WTC11 (cell line): ENCODE measurements around the gene LRRC2. TPM values are rescaled to one million over a fixed set of nuclear protein-coding genes. Genes with fewer than 3 reads are reported as not detected.

Source experiments
- ATAC-seq: fragments of 200-7000 bp; cut with Tn5 transposase; 2 replicates; pipeline ENCODE4 v1.10.0; 2021; ENCODE audit warnings: mild to moderate bottlenecking, moderate library complexity
- CTCF ChIA-PET: fragments of 300-600 bp; sonication (Branson Sonifier 250); formaldehyde crosslinking; loops from one replicate; lab custom pipeline; 2021; ENCODE audit warnings: antibody characterized with exemption; lab: Charles Lee
- POLR2A ChIA-PET: fragments of 350-600 bp; sonication (Branson Sonifier 250); formaldehyde crosslinking; loops from one replicate; lab custom pipeline; 2021; ENCODE audit warnings: antibody characterized with exemption; lab: Charles Lee
- DNase-seq: peaks from one replicate; pipeline ENCODE4 v3.0.0; 2021; ENCODE audit warnings: low spot score
- H3K27ac Mint-ChIP-seq: 2 replicates; pipeline ENCODE4 v1.8.0; 2021; ENCODE audit warnings: mixed read lengths
- H3K27me3 Mint-ChIP-seq: 2 replicates; pipeline ENCODE4 v1.8.0; 2021; ENCODE audit warnings: low read depth, mild to moderate bottlenecking, moderate library complexity, mixed read lengths
- H3K36me3 Mint-ChIP-seq: 2 replicates; pipeline ENCODE4 v1.8.0; 2021; ENCODE audit warnings: mixed read lengths
- H3K4me1 Mint-ChIP-seq: 2 replicates; pipeline ENCODE4 v1.8.0; 2022; ENCODE audit warnings: mixed read lengths
- H3K4me3 Mint-ChIP-seq: 2 replicates; pipeline ENCODE4 v1.8.0; 2021; ENCODE audit warnings: mild to moderate bottlenecking, moderate library complexity, mixed read lengths
- H3K9me3 Mint-ChIP-seq: 2 replicates; pipeline ENCODE4 v1.8.0; 2021; ENCODE audit warnings: mixed read lengths
- ATF1 ChIP-seq: sonication (generic); formaldehyde crosslinking; IDR thresholded peaks from 2 replicates; pipeline ENCODE4 v1.8.1; 2023; ENCODE audit warnings: mild to moderate bottlenecking, moderate library complexity, missing genetic modification reagents
- CBFB ChIP-seq: sonication (generic); formaldehyde crosslinking; IDR thresholded peaks from 2 replicates; pipeline ENCODE4 v1.8.1; 2022; ENCODE audit warnings: mild to moderate bottlenecking, low read depth, missing genetic modification reagents
- JUN ChIP-seq: sonication (generic); formaldehyde crosslinking; IDR thresholded peaks from 2 replicates; pipeline ENCODE4 v1.8.0; 2023; ENCODE audit warnings: mild to moderate bottlenecking, missing genetic modification reagents
- MXD4 ChIP-seq: fragments of 250-450 bp; sonication (Bioruptor Pico); IDR thresholded peaks from 2 replicates; pipeline ENCODE4 v1.8.0; 2021; ENCODE audit warnings: mild to moderate bottlenecking, moderate library complexity, borderline replicate concordance
- NFATC4 ChIP-seq: fragments of 250-450 bp; sonication (Bioruptor Pico); IDR thresholded peaks from 2 replicates; pipeline ENCODE4 v1.9.0; 2021; ENCODE audit warnings: mild to moderate bottlenecking
- NFE2L1 ChIP-seq: sonication (generic); formaldehyde crosslinking; IDR thresholded peaks from 2 replicates; pipeline ENCODE4 v1.8.1; 2023; ENCODE audit warnings: missing genetic modification reagents
- NR1H2 ChIP-seq: sonication (generic); formaldehyde crosslinking; IDR thresholded peaks from 2 replicates; pipeline ENCODE4 v1.9.0; 2021; ENCODE audit warnings: mild to moderate bottlenecking, moderate library complexity, missing genetic modification reagents
- SOX15 ChIP-seq: fragments of 250-450 bp; sonication (Bioruptor Pico); IDR thresholded peaks from 2 replicates; pipeline ENCODE4 v1.9.0; 2021; ENCODE audit warnings: mild to moderate bottlenecking
- TP53 ChIP-seq: sonication (generic); formaldehyde crosslinking; IDR thresholded peaks from 2 replicates; pipeline ENCODE4 v1.8.1; 2023; ENCODE audit warnings: mild to moderate bottlenecking, missing genetic modification reagents
- ZBTB21 ChIP-seq: sonication (generic); formaldehyde crosslinking; IDR thresholded peaks from 2 replicates; pipeline ENCODE4 v1.8.1; 2023; ENCODE audit warnings: mild to moderate bottlenecking, missing genetic modification reagents, borderline replicate concordance
- ZNF671 ChIP-seq: fragments of 250-450 bp; sonication (Bioruptor Pico); IDR thresholded peaks from 2 replicates; pipeline ENCODE4 v1.8.0; 2021; ENCODE audit warnings: mild to moderate bottlenecking
- total RNA-seq: library from RNA; stranded (reverse); gene quantifications from 3 replicates; pipeline ENCODE4 v1.2.3, GENCODE V29; 2021
- TF ChIP-seq, protein P1 (sequence below): fragments of 200-600 bp; IDR thresholded peaks from 2 replicates; pipeline ENCODE4 v1.8.0; 2022; ENCODE audit warnings: antibody characterized with exemption
- TF ChIP-seq, protein P2 (sequence below): sonication (generic); formaldehyde crosslinking; IDR thresholded peaks from 2 replicates; pipeline ENCODE4 v1.8.1; 2023; ENCODE audit warnings: mild to moderate bottlenecking, missing genetic modification reagents, borderline replicate concordance
- TF ChIP-seq, protein P3 (sequence below): sonication (generic); formaldehyde crosslinking; IDR thresholded peaks from 2 replicates; pipeline ENCODE4 v1.8.0; 2022; ENCODE audit warnings: missing genetic modification reagents
- TF ChIP-seq, protein P4 (sequence below): sonication (generic); formaldehyde crosslinking; IDR thresholded peaks from 2 replicates; pipeline ENCODE4 v1.8.0; 2022; ENCODE audit warnings: mild to moderate bottlenecking, missing genetic modification reagents
- TF ChIP-seq, protein P5 (sequence below): sonication (generic); formaldehyde crosslinking; IDR thresholded peaks from 2 replicates; pipeline ENCODE4 v1.8.1; 2022; ENCODE audit warnings: mild to moderate bottlenecking, moderate library complexity, missing genetic modification reagents

The LRRC2 gene
- total RNA-seq, 1 experiment from 2014 or later = 4.9 TPM

DNA sequence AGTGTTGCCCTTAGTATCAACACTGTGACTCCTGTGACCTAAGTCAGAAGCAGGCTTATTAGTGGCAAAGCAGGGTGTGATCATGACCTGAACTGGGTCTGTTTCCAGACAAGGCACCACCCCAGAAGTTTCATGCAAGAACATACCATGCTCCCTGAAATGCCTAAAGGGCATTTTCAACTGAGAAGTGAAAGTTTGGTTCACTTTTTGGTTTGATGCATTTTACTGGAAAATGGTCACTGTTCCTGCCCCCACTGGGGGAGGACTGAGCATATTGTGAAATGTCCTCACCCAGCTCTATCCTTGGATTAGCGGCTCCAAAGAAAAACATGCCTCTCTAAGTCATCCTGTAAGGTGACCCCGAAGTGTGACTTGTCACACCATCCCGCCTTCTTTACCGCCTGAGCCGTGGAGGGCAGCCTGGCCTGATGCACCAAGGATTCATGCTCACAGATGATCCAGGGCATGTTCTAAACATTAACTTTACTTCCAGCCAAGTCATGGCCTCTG is 43.2 kb upstream of the LRRC2 start (continued):
- no peak for TF ChIP-seq TP53 (CRISPR knock-in tag)

DNA sequence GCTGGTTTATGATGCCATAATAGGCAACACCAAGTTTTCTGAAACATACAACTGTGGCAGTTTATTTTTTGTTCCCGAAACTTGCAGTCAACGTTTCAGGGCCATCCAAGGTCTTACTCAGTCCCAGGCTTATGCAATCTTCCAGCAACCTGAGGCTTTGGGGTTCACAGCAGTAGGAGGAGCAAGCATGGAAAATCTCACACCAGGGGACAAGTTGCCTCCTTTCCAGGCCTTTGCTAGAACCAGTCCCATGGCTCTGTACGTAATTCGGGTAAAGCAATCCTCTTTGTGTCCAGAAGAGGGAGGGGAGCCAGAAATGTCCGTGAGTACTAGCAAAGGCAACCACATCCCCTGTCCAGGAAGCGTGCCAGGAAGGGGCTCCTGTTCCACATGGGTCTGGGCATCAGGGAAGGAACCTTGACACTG is 41.5 kb upstream of the LRRC2 start:
- Mint-ChIP-seq H3K4me3 (no peak overlapping the region), H3K4me1 (peaks cover 56% of the 10 kb centered on the region), H3K27ac (no peak overlapping the region), H3K27me3 (peaks cover 2% of the 10 kb centered on the region; the same call in 1 of the 2 replicates), H3K9me3 (no peaks in the 10 kb centered on the region), H3K36me3 (no peaks in the 10 kb centered on the region)
- TF ChIP-seq NR1H2 (CRISPR knock-in tag) (no peak), MXD4 (CRISPR knock-in tag) (no peak)
- TF ChIP-seq, protein P1, sequence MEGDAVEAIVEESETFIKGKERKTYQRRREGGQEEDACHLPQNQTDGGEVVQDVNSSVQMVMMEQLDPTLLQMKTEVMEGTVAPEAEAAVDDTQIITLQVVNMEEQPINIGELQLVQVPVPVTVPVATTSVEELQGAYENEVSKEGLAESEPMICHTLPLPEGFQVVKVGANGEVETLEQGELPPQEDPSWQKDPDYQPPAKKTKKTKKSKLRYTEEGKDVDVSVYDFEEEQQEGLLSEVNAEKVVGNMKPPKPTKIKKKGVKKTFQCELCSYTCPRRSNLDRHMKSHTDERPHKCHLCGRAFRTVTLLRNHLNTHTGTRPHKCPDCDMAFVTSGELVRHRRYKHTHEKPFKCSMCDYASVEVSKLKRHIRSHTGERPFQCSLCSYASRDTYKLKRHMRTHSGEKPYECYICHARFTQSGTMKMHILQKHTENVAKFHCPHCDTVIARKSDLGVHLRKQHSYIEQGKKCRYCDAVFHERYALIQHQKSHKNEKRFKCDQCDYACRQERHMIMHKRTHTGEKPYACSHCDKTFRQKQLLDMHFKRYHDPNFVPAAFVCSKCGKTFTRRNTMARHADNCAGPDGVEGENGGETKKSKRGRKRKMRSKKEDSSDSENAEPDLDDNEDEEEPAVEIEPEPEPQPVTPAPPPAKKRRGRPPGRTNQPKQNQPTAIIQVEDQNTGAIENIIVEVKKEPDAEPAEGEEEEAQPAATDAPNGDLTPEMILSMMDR = peak; percentile 21; the same call in 1 of the 2 replicates
- TF ChIP-seq, protein P2, sequence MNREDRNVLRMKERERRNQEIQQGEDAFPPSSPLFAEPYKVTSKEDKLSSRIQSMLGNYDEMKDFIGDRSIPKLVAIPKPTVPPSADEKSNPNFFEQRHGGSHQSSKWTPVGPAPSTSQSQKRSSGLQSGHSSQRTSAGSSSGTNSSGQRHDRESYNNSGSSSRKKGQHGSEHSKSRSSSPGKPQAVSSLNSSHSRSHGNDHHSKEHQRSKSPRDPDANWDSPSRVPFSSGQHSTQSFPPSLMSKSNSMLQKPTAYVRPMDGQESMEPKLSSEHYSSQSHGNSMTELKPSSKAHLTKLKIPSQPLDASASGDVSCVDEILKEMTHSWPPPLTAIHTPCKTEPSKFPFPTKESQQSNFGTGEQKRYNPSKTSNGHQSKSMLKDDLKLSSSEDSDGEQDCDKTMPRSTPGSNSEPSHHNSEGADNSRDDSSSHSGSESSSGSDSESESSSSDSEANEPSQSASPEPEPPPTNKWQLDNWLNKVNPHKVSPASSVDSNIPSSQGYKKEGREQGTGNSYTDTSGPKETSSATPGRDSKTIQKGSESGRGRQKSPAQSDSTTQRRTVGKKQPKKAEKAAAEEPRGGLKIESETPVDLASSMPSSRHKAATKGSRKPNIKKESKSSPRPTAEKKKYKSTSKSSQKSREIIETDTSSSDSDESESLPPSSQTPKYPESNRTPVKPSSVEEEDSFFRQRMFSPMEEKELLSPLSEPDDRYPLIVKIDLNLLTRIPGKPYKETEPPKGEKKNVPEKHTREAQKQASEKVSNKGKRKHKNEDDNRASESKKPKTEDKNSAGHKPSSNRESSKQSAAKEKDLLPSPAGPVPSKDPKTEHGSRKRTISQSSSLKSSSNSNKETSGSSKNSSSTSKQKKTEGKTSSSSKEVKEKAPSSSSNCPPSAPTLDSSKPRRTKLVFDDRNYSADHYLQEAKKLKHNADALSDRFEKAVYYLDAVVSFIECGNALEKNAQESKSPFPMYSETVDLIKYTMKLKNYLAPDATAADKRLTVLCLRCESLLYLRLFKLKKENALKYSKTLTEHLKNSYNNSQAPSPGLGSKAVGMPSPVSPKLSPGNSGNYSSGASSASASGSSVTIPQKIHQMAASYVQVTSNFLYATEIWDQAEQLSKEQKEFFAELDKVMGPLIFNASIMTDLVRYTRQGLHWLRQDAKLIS = no peak
- TF ChIP-seq, protein P3, sequence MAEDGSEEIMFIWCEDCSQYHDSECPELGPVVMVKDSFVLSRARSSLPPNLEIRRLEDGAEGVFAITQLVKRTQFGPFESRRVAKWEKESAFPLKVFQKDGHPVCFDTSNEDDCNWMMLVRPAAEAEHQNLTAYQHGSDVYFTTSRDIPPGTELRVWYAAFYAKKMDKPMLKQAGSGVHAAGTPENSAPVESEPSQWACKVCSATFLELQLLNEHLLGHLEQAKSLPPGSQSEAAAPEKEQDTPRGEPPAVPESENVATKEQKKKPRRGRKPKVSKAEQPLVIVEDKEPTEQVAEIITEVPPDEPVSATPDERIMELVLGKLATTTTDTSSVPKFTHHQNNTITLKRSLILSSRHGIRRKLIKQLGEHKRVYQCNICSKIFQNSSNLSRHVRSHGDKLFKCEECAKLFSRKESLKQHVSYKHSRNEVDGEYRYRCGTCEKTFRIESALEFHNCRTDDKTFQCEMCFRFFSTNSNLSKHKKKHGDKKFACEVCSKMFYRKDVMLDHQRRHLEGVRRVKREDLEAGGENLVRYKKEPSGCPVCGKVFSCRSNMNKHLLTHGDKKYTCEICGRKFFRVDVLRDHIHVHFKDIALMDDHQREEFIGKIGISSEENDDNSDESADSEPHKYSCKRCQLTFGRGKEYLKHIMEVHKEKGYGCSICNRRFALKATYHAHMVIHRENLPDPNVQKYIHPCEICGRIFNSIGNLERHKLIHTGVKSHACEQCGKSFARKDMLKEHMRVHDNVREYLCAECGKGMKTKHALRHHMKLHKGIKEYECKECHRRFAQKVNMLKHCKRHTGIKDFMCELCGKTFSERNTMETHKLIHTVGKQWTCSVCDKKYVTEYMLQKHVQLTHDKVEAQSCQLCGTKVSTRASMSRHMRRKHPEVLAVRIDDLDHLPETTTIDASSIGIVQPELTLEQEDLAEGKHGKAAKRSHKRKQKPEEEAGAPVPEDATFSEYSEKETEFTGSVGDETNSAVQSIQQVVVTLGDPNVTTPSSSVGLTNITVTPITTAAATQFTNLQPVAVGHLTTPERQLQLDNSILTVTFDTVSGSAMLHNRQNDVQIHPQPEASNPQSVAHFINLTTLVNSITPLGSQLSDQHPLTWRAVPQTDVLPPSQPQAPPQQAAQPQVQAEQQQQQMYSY (CRISPR knock-in tag) = peak; percentile 63; the same call in 1 of the 2 replicates
- TF ChIP-seq, protein P4, sequence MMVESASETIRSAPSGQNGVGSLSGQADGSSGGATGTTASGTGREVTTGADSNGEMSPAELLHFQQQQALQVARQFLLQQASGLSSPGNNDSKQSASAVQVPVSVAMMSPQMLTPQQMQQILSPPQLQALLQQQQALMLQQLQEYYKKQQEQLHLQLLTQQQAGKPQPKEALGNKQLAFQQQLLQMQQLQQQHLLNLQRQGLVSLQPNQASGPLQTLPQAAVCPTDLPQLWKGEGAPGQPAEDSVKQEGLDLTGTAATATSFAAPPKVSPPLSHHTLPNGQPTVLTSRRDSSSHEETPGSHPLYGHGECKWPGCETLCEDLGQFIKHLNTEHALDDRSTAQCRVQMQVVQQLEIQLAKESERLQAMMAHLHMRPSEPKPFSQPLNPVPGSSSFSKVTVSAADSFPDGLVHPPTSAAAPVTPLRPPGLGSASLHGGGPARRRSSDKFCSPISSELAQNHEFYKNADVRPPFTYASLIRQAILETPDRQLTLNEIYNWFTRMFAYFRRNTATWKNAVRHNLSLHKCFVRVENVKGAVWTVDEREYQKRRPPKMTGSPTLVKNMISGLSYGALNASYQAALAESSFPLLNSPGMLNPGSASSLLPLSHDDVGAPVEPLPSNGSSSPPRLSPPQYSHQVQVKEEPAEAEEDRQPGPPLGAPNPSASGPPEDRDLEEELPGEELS (CRISPR knock-in tag) = 0 out of 2 replicates have a peak, but pooled peaks have one; percentile 14
- ATAC-seq (peak; percentile 92), DNase-seq (peak; percentile 49)
- POLR2A ChIA-PET = no interaction called here
- CTCF ChIA-PET = interaction anchor here (0.7 to 2.2 kb wide), 12 partner anchors 12 to 145 kb away, joined by 3 to 28 read pairs (median 5); partner anchors contain the start of gene ALS2CL

DNA sequence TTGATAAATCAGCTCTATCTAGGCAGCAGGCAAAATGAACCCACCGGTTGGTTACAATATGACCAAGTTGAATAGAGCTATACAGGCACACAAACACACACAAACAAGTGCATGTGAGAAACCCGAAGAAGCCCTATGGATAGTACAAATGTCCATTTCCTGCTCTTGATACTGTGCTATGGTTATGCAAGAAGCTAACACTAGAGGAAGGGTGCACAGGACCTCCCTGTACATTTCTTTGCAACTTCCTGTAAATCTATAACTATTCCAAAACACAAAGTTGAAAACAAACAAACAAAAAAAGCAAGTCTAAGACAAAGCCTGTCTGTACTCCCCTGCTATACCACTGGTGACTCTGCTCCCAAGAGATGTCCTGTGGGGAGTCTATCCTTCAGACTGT is 38.0 kb upstream of the LRRC2 start:
- Mint-ChIP-seq H3K27ac (peak overlapping the region; percentile 63), H3K4me3 (no peak overlapping the region), H3K36me3 (no peaks in the 10 kb centered on the region), H3K9me3 (no peaks in the 10 kb centered on the region), H3K27me3 (no peaks in the 10 kb centered on the region), H3K4me1 (peaks cover 58% of the 10 kb centered on the region)
- POLR2A ChIA-PET = no interaction called here
- CTCF ChIA-PET = interaction anchor here (1.4 to 1.9 kb wide), 3 partner anchors 25 to 142 kb away, joined by 3 to 15 read pairs (median 10); no protein-coding TSS in a partner anchor
- ATAC-seq = no peak
- no peak for DNase-seq
- TF ChIP-seq, protein P5, sequence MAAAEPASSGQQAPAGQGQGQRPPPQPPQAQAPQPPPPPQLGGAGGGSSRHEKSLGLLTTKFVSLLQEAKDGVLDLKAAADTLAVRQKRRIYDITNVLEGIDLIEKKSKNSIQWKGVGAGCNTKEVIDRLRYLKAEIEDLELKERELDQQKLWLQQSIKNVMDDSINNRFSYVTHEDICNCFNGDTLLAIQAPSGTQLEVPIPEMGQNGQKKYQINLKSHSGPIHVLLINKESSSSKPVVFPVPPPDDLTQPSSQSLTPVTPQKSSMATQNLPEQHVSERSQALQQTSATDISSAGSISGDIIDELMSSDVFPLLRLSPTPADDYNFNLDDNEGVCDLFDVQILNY = no peak
- TF ChIP-seq NFATC4 (CRISPR knock-in tag) (no peak), ZNF671 (no peak), NFE2L1 (CRISPR knock-in tag) (no peak), ATF1 (CRISPR knock-in tag) (no peak), ZBTB21 (CRISPR knock-in tag) (no peak), JUN (CRISPR knock-in tag) (no peak), CBFB (CRISPR knock-in tag) (no peak), SOX15 (no peak), MXD4 (CRISPR knock-in tag) (no peak)
- TF ChIP-seq, protein P2 = no peak
